Inflammatory macrophage treated with lipopolysaccharide for 4 hours (primary cell): Measurements from ENCODE around the gene PVALEF.
"Not testable (repeated sequence)": the region's sequence is repeated elsewhere in the genome, so short reads cannot be mapped to it uniquely, and the experiment has no call there.

Experiments used
- DNase-seq: peaks from one replicate; pipeline ENCODE4 v3.0.0-alpha.2; 2020

PVALEF gene

DNA sequence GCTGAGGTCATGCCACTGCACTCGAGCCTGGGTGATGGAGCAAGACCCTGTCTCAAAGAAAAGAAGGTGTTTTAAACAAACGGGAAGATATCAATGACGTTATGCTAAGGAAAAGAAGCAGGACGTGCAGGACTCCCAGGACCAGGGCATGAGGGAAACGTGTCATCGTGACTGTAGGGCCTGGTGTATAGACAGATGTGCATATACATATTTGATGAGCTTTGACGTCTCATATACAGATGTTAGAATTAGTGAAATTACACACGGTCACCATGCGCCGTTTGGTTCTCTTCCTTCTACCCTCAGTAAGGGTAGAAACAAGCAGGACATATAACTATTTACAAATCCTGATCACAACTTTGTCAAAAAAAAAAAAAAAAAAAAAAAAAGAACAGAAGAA, 17.6 kb upstream of the PVALEF start:
- DNase-seq, result no peak

DNA sequence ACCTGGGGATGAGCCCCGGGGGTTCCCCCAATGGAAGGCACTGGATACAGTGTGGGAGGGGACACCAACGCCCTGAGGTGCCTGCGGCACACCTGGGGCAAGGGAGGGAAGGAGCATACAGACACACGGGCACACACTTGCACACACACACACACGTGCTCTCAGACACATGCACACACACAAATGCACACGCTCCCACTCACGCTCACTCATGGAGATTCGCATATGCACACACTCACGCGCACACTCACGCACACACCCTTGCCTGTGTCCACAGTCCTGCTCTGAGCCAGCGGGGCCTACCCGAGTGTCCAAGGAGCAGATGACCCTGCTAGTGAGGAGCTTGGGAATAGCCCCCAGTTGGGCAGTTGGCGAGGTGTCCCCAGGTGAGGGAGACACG, 16.7 kb upstream of the PVALEF start:
- DNase-seq, result no peak

DNA sequence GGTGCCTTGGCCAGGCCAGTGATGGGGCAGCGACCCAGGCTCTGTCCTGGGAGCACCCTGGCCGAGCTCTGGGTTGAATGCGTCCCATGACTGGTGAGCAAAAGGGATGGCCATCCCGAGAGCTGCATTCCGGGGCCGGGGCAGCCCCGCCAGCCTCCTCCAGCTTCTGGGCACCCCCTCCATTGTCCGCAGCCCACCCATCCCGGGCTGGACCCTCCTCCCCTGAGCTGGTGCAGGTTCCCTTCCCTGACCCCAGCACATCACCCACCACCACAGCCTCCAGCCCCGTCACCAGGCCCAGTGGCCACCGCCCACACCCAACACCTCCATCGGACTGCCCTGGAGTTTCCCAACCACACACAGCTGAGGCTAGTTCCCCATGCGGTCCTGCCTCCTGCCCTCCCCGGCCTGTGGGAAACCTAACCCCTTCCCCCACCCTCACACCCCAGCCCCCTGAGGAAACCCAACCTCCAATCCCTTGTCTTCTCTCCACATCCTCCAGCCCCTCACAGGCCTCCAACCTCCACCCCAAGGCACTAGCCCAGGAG, 16.2 kb upstream of the PVALEF start:
- DNase-seq, result peak; percentile 87

DNA sequence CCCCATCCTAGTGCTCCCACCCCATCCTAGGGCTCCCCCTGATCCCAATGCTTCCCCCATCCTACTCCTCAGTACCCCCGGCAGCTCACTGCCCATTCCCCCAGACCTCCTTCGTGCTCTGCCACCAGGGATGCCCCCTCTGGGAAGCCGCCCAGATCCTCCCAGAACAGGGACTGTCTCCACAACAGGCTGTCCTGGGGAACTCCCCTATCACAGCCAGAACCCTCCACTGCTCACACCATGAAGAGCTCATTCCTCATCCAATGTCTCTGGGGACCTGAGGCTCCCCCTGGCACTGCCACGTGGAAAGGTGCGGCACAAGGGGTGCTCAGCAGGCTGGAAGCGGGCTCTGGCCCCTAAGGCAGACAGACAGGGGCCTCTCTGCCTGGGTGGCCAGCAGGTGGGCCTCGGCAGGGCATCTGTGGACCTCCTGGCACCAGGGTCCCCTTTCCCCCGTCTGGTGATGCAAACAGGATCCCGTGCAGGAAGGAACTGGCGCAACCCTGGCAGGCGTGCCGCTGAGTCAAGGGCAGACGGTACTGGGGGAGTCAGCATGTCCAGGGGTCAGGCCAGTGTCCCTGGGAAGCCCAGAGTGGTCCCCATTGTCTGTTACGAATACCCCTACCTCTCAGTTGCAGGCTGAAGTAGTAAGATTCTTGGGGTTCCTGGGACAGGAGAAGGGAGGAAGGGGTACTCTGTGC, 14.8 kb upstream of the PVALEF start:
- DNase-seq, result peak; percentile 81

DNA sequence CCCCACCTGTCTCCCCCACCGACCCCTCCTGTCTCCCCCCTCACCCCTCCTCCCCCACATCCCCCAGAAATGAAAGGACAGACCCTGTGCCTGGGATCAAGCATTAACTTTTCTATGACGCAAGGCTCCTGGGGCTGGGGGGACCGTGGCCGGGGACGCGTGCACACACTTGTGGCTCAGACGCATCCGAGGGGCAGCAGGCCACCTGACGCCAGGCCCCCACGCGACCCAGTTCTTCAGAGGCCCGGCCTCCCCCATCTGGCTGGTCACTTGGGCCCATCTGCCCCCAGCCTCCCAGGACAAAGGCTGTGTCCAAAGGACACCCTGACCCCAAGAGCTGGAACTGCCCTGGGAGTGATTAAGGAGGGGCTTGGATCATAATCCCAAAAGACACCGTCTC, 14.0 kb upstream of the PVALEF start:
- no peak for DNase-seq

DNA sequence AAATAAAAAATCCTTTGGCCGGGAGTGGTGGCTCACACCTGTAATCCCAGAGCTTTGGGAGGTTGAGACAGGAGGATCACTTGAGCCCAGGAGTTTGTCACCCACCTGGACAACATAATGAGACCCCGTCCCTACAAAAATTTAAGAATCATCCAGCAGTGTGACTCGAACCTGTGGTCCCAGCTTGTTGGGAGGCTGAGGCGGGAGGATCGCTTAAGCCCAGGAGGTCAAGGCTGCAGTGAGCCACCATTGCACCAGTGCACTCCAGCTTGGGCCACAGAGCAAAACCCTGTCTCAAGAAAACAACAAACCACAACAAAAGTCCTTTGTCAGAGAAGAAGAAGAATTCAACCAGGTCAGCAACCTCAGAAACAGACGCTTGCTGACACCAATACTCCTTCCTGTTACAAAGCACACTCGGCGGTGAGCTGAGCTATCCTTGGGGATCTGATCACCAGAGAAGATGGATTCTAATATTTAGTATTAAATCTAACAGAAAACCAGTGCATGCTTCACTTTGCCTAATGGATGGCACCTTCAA, 12.9 kb upstream of the PVALEF start:
- peak; percentile 16 for DNase-seq

DNA sequence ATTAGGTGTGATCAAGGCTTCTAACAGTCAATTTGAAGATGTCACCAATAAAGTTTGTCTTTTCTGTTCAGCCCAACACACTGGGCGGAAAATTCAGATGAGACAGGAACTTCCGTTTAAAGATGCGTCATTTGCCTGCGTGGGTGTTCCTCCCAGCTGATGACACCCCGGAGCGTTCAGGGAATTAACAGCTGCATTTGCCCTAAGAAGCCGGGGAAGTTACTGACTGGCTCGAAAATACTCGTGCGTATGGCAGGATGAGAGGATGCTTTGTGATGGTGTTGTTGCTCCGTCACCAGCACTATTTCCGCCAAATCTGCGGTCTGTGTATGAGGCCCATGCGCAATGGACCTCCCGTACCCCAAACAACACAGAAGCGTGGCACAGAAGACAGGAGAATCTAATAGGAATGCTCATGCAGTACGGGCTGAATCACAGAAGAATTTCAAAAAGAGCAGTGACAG, 11.9 kb upstream of the PVALEF start:
- DNase-seq, result peak; percentile 96

DNA sequence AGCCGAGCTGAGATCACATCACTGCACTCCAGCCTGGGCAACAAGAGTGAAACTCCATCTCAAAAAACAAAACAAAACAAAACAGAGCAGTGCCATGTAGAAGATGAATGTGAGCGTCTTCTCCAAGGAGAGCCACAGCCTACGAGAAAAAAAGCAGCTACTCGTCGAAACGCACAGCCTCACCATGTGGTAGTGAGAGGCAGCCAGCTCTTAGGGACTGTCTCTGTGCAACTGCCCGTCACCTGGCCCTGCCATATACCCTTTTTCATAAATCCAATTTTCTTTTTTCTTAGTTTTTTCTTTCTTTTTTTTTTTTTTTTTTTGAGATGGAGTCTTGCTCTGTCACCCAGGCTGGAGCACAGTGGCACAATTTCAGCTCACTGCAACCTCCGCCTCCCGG, 11.3 kb upstream of the PVALEF start:
- DNase-seq, result not testable (repeated sequence)

DNA sequence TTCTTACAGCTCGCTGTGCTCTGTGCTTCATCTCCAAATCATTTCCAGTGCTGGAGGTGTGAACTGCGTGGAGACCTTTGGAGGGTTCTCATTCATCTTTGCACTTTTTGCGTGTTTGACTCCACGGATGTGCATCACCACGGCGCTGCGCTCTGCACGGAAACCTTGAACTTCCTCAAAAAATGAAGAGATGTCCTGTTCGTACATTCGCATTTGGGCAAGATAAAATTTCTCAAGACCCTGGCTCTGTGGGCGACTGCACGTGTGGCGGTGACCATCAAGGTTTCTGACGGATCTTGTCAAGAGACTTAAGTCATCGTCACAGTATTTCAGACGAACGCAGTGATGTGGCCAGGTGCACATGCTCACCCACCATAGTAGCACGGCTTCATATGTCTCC, 10.3 kb upstream of the PVALEF start:
- DNase-seq, result peak; percentile 75

DNA sequence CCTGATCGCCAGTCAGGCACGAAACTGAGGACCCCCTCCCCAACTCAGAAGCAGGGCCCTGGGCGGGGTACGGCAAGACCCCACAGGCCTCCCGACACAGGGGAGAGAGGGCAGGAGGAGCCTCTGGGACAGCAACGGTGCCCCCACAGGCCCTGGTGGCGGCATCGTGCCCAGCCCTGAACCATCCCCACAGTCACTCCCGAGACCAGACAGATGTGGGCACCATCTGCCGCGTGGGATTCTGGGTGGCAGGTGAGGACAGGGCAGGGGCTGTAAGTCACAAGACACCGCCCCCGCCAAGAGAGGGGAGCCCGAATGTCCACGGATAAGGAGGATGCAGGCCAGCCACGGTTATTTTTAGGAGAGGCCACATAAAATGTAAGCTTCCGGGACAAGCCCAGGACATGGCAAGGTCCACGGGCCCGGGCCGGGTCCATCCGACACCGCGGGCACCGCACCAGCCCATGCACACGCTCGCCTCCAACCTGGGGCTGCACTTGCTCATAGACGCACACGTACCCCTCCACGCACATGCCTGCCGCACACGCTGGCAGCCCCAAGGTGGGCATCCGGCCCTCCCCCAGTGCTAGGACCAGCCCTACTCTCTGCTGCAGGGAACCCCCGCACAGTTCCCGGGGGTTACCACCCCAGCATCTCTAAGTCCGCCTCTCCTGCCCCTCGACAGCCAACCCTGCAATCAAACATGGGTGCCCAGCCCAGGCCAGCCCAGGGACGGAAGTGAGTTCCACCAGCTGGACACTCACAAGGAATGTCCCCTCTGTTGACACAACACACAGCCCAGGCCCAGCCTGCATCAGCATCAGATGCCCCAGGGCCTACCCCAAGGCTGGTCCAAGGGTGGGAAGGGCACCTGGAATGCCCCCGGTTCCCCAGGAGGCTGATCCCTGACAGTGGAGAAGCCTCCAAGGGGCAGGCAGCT, 8.2 kb upstream of the PVALEF start:
- DNase-seq, result no peak

DNA sequence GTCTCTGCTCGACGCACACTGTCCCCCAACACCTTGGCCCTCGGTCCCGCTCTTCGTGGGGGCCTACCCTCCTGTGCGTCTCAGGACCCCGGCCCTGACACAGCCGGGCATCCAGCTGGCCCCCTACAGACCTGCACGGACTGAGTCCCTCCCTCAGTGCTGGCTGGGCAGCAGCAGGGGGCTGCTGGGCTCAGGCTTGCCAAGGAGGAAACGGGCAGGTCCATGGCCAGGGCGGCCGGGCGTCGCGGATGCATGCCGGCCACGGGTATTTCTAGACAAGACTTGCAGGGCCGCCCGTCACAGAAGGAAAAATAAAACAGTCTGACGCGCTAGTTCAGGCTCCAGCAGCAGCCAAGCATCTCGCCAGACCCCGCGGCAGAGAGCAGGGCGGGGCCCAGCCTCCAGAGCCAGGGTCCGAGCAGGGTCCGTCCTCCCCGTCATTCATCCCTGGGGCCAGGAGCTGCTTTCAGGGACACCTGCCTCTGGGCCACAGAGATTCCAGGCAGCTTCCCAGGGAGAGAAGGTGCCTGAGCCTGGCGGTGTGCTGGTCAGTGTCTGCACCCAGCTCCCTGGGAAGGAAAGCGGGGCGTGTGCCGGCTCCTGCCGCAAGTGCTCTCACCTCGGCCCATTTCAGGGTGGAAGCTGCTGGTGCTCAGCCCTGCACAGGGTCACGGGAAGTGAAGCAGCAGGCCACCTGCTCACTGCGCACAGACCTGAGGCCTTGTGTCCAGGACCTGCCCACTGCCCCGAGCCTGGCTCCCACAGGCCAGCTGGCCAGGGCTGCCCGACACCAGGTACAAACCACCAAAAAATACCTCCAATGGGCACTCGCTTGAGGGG, 7.2 kb upstream of the PVALEF start:
- DNase-seq, result no peak

DNA sequence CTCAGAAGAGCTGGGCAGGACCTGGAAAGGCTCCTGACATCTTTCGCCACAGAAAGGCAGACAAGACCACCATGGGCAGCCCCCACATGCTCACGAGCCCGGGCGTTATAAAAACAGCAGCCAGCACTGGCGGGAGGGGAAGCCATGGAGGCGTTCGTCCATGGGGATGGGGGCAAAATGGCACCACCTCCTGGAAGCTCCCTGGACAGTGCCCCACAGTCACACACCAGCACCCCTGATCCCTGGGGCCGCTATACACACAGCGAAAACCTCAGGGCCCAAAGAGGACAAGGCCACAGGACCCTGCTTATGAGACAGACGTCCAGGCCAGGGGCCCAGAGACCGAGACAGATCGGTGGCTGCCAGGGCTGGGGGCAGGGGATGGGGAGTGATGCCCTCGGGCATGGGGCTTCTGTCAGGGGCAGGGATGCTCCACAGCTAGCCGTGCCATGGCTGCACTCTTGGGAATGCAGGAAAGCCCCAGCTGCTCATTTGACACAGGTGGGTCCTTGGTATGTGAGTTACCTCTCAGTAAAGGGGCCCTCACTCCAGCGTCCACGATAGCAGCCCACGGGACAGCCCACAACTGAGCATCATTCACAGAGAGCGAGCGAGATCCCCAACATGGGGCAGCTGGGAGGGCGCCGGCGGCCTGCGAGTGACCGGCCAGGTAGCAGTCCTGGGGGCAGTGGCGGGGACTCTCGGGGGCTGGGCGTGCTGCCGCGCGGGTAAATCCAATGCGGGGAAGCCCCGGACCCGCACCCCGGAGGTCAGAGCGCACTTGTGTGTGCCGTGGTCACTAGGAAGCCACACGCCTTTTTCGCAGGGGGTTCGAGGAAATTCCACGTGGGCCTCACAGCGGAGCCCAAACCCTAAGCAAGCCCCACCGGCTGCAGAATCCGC, 6.4 kb upstream of the PVALEF start:
- DNase-seq, result no peak

DNA sequence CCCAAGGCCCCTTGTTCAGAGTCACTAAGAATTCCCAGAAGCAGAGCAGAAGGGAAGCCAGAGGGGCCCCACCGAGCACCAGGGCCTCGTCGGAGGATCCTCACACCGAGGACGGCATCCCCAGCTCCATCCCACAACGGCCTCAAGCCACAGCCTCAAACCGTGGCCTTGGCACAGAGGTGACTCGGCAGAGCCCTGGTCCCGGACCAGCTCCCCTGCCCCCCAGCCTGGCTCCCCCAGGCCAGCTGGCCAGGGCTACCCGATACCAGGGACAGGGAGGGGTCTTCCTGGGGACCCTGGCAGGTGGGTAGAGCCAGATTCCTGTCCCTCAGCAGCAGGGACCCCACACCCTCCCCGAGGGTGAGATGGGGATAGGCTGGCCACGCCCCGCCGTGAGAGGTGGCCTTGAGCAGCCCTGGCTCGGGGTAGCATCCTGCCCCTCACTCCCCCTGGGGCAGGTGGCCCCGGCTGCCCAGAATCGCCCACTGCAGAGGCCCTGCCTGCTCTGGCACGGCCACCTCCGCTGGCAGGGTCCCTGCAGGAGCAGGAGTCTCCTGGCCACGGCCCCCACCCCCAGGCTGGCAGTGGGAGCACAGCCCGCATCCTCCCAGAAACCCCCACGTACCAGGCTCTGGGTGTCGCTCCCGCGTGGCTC, 5.6 kb upstream of the PVALEF start:
- no peak for DNase-seq

DNA sequence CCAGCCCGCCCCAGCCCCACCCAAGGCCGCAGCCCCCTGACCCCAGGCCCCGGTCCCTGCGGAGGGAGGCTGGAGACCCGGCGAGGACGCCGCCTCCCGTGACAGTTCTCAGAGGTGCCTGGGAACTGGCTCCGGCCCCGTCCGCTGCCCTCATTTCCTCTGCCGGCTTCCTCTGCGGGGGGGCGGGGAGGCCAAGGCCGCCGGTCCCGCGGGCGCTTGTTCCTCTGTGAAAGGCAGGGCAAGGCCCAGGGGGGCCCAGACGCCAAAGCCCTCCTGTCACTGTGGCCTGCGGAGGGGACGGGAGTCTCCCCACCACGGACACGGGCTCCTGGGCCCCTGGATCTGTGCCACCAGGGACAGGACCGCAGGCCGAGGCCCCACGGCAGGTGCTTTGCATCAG, 5.0 kb upstream of the PVALEF start:
- peak; percentile 61 for DNase-seq

DNA sequence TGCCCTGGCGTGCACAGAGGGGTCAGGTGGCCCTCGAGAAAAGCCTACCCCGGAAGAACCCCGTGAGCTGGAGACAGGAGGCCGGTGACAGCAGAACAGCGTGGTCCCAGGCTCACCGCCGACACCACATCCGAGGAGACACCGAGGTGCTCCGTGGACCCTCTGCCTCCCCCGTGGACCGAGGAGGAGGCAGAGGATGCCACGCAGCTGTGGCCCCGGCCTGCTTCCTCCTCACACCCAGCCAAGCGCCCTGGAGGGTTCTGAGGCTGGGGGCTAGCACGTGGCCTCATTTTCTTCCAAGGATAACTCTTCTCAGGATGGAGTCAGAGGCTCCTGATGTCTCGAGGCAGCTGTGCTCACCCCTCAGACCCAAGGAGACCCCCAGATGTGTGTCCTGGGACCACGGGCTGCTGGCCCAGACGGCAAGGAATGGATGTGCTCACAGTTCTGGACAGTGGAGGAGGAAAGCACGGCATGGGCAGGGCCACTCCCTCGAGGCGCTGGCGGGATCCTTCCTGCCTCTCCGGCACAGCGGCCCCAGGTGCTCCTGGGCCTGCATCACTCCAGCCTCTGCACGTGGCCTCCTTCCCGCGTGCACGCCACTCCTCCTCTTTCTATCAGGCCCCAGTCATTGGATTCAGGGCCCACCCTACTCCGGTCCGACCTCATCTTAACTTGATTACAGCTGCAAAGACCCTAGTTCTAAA, 4.4 kb upstream of the PVALEF start:
- DNase-seq, result no peak

DNA sequence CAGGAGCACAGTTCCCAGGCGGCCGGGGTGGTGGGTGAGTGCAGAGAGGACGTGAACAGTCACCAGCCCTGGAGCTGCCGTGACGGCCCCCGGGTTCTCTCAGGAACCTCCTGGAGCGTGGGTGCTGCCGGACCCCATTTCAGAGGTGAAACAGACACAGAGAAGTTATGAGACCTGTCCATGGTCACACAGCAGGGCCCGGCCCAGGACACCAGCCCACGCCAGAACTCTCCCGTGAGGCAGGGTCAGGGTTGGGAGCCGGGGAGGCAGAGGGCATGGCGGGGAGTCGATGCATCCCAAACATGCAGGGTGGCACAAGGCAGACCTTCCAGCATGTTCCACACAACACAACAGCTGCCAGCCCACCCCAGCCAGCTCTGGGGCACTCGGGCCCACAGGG, 3.8 kb upstream of the PVALEF start:
- no peak for DNase-seq

DNA sequence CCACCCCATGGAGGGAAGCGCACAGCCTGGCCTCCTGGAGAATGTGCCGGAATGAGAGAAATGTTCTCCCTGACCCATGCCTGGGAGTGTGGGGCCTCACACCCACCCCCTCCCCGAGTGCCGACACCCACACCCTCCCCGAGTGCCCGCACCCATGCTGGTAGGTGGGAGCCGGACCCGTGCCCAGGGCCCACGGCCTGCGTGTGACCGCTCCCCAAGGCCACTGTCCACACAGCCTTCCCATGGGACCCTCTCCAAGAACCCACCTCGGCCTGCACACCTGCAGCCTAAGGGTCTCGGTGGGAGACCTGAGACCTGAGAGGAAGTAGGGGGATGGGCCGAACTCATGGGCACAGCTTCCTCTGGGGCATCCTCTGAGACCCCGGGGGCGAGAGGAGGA, 3.3 kb upstream of the PVALEF start:
- DNase-seq, result no peak

DNA sequence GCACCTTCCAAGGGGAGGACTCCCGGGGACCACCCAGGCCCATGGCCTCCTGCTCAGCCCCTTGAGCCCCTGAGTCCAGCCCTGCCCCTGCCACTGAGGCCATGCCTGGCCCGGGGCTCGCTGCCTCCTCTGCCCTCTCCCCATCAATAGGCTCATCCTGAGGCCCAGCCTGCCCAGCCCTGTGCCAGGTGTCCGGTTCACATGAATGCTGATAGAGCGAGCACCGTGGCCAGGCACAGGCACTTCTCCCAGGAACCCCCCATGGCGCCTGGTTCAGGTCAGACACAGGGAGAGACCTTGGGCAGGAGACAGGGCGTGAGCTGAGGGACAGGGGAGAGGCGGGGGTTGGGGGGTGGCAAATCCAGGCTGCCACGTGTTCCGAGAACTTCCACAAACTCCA, 2.8 kb upstream of the PVALEF start:
- no peak for DNase-seq

DNA sequence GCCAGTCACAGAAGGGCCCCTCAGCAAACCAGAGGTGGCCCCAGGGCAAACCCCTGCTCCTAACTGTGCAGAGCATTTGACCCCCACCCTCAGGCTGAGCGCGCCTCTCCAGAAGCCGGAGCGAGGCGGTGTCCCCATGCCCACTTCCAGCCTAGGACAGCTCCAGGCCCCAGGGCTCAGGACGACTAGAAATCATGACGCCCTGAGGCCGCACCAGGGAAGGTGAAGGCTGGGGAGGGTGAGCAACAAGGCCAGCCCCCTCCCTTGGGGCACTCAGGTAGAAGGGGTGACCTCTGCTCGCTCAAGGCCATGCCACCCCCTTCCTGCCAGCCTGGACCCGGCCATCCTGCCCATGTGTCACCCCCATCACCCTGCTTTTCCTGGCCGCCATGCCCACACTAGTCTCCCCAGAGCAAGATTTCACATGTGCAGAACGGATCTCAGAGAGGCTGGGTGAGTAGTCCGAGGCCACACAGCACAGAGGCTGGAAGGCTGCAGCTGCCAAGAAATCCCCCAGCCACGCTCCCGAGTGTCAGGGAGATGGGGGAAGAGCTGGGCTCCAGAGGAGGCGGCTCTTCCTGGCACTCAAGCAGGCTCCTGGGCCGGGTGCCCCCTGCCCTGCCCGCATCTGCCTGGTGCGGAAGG, 2.1 kb upstream of the PVALEF start:
- DNase-seq, result no peak
